Body of pancreas (tissue), 4 donors: ENCODE measurements around the gene DRD1.

ENCODE experiments used
- POLR2A ChIP-seq, 3 donors: fragments of 450-650 bp; IDR thresholded peaks; one replicate each; pipeline ENCODE4 v1.6.1; 2016; ENCODE audit warnings: antibody characterized with exemption in 3 of 3, mild to moderate bottlenecking in 2 of 3
- TF ChIP-seq, protein P1 (sequence below), 7 experiments: fragments of 450-650 bp in 4 of 7; fragments of 200-600 bp in 3 of 7; sonication (generic) in 3 of 7; IDR thresholded peaks; one replicate each; pipeline ENCODE4 v1.5.1; 2016 to 2019; ENCODE audit warnings: antibody characterized with exemption in 7 of 7

- TF ChIP-seq, protein P1, sequence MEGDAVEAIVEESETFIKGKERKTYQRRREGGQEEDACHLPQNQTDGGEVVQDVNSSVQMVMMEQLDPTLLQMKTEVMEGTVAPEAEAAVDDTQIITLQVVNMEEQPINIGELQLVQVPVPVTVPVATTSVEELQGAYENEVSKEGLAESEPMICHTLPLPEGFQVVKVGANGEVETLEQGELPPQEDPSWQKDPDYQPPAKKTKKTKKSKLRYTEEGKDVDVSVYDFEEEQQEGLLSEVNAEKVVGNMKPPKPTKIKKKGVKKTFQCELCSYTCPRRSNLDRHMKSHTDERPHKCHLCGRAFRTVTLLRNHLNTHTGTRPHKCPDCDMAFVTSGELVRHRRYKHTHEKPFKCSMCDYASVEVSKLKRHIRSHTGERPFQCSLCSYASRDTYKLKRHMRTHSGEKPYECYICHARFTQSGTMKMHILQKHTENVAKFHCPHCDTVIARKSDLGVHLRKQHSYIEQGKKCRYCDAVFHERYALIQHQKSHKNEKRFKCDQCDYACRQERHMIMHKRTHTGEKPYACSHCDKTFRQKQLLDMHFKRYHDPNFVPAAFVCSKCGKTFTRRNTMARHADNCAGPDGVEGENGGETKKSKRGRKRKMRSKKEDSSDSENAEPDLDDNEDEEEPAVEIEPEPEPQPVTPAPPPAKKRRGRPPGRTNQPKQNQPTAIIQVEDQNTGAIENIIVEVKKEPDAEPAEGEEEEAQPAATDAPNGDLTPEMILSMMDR (IDR thresholded peaks at IDR 0.05): no peak
- no peak for TF ChIP-seq POLR2A (IDR thresholded peaks at IDR 0.05)
Observed at GRCh38 chr5:175493260-175493659, 49.3 kb upstream of the DRD1 start.
